Mucosa of descending colon (tissue), 3 donors: ENCODE data around the gene BRF1. TPM values are rescaled to one million over a fixed set of nuclear protein-coding genes. Genes with fewer than 3 reads are reported as not detected.
A peak's percentile ranks its signal among the peaks of the same experiment; 100 is the strongest.

Experiments used
- ATAC-seq: fragments of 200-7000 bp; cut with Tn5 transposase; one replicate; pipeline ENCODE4 v1.9.1; 2020; ENCODE audit warnings: mild to moderate bottlenecking, moderate library complexity
- DNase-seq, 3 donors: peaks; one replicate each; pipeline ENCODE4 v3.0.0-alpha.2; 2020
- H3K36me3 ChIP-seq: fragments of 200-600 bp; one replicate; pipeline ENCODE4 v1.8.0; 2021; ENCODE audit warnings: low read depth, mild to moderate bottlenecking
- H3K4me1 ChIP-seq: fragments of 200-600 bp; one replicate; pipeline ENCODE4 v1.8.0; 2021; ENCODE audit warnings: low read depth, mild to moderate bottlenecking
- H3K4me3 ChIP-seq: fragments of 200-600 bp; one replicate; pipeline ENCODE4 v1.8.0; 2021; ENCODE audit warnings: mild to moderate bottlenecking
- H3K9me3 ChIP-seq: fragments of 200-600 bp; one replicate; pipeline ENCODE4 v1.8.0; 2021; ENCODE audit warnings: mild to moderate bottlenecking
- CTCF ChIP-seq: fragments of 200-600 bp; IDR thresholded peaks from one replicate; pipeline ENCODE4 v1.8.0; 2022; ENCODE audit warnings: antibody characterized with exemption, mild to moderate bottlenecking
- intact Hi-C, 2 donors: fragments of 100-400 bp; cut with DNase I in 1 of 2; cut with micrococcal nuclease in 1 of 2; formaldehyde crosslinking; loops; one replicate each; pipeline versions ENCODE4 v1.11.0 to v1.11.1; 2022; cut with DNase I, micrococcal nuclease
- total RNA-seq, 3 donors: library from RNA; stranded (reverse); fragmentation: NEBNext Ultra II Directional in 2 of 3; extraction: Animal tissue kit (Norgen Biotek cat#: 25700) in 2 of 3; gene quantifications; one replicate each; pipeline versions ENCODE4 v1.2.1 to v1.2.4, GENCODE V29; 2021 to 2023
- donor health status: DM: no; HTN: no; CAD: no; lungs with moderate emphysema.
- donor health status: DM: no; HTN: no; CAD: no.
- donor health status: DM: no; HTN: yes; CAD: no.

The BRF1 gene
- total RNA-seq, 3 donors from 2014 or later: 27.4 to 40.1 (median 34.2) TPM

- Histone ChIP-seq H3K4me3 (no peak overlapping the region), H3K4me1 (no peaks in the 10 kb centered on the region), H3K36me3 (no peaks in the 10 kb centered on the region), H3K9me3 (no peaks in the 10 kb centered on the region)
- intact Hi-C loops: no loop called here
- DNase-seq (no peak), ATAC-seq (no peak)
- TF ChIP-seq CTCF: no peak
Observed at GRCh38 chr14:105268736-105269354, 32.0 kb downstream of the BRF1 start.

- no peak overlapping the region for H3K4me3 ChIP-seq
- peak; percentile 38 to 51 (median 46) for DNase-seq
- H3K4me1 ChIP-seq: no peaks in the 10 kb centered on the region
- no peaks in the 10 kb centered on the region for H3K36me3 ChIP-seq
- H3K9me3 ChIP-seq: no peaks in the 10 kb centered on the region
- no peak for TF ChIP-seq CTCF
- intact Hi-C loops: no loop called here
- peak; percentile 84 for ATAC-seq
Observed at GRCh38 chr14:105267820-105268548, 32.8 kb downstream of the BRF1 start.

GRCh38 chr14:105261781-105262180 is 39.0 kb downstream of the BRF1 start:
- DNase-seq (no peak), ATAC-seq (no peak)
- Histone ChIP-seq H3K9me3 (no peaks in the 10 kb centered on the region), H3K4me1 (peaks cover 18% of the 10 kb centered on the region), H3K36me3 (no peaks in the 10 kb centered on the region), H3K4me3 (no peak overlapping the region)
- TF ChIP-seq CTCF: no peak
- intact Hi-C loops: no loop called here

- no peaks in the 10 kb centered on the region for H3K9me3 ChIP-seq
- no peaks in the 10 kb centered on the region for H3K36me3 ChIP-seq
Observed at GRCh38 chr14:105260959-105261358, 39.8 kb downstream of the BRF1 start.

GRCh38 chr14:105258846-105259245 is 42.0 kb downstream of the BRF1 start:
- no peaks in the 10 kb centered on the region for H3K9me3 ChIP-seq
- peaks cover 18% of the 10 kb centered on the region for H3K4me1 ChIP-seq
- H3K4me3 ChIP-seq: no peak overlapping the region
- no peaks in the 10 kb centered on the region for H3K36me3 ChIP-seq
- TF ChIP-seq CTCF: no peak
- intact Hi-C loops: no loop called here
- DNase-seq (peak in 2 of 3 donors; percentile 59 to 62), ATAC-seq (peak; percentile 68)

More at GRCh38 chr14:105260959-105261358, 39.8 kb downstream of the BRF1 start:
- intact Hi-C loops: no loop called here
- DNase-seq: no peak
- Histone ChIP-seq H3K4me3 (no peak overlapping the region), H3K4me1 (peaks cover 18% of the 10 kb centered on the region)
- no peak for TF ChIP-seq CTCF
- ATAC-seq: no peak
